PFSK-1 (cell line): ENCODE results near the gene SOX3.

ENCODE experiments used
- POLR2AphosphoS5 ChIP-seq: IDR thresholded peaks from 2 replicates; pipeline ENCODE4 v1.6.1; 2012; ENCODE audit warnings: low read depth, mild to moderate bottlenecking, control low read depth, low read length, moderate library complexity
- SIN3A ChIP-seq: IDR thresholded peaks from 2 replicates; pipeline ENCODE4 v1.6.1; 2012; ENCODE audit warnings: mild to moderate bottlenecking, low read length, moderate library complexity, borderline replicate concordance; ENCODE audit not compliant: insufficient read depth

- no peak for TF ChIP-seq POLR2AphosphoS5
- no peak for TF ChIP-seq SIN3A
Measured at GRCh38 chrX:140521393-140521792, 16.5 kb upstream of the SOX3 start.
